H1 (cell line): Measurements from ENCODE around the gene CD200. TPM values are rescaled to one million over a fixed set of nuclear protein-coding genes. Genes with fewer than 3 reads are reported as not detected.

Experiments used
- CTCF ChIA-PET: fragments of 300-600 bp; sonication (Branson Sonifier 250); formaldehyde crosslinking; loops from one replicate; lab custom pipeline; 2021; ENCODE audit not compliant: partially characterized antibody; lab: Charles Lee
- POLR2A ChIA-PET: fragments of 300-600 bp; sonication (Branson Sonifier 250); formaldehyde crosslinking; loops from one replicate; lab custom pipeline; 2021; ENCODE audit warnings: inconsistent platforms; ENCODE audit not compliant: partially characterized antibody; lab: Charles Lee
- DNase-seq, 2 experiments: peaks; one replicate each; pipeline versions ENCODE4 v3.0.0 to v3.0.0-alpha.2; 2010 to 2022; ENCODE audit warnings: low spot score in 2 of 2, low read depth in 1 of 2, mixed read lengths in 1 of 2
- FAIRE-seq: peaks from 2 replicates; lab custom pipeline; 2011; peaks lifted over from hg19 to GRCh38; lab: Jason Lieb, UNC
- H2AFZ ChIP-seq: 2 replicates; pipeline ENCODE4 v1.8.1; 2012; ENCODE audit warnings: low read length, inconsistent platforms
- H2AK5ac ChIP-seq: 2 replicates; pipeline ENCODE4 v1.6.1; 2013; ENCODE audit warnings: low read depth, low read length
- H2BK120ac ChIP-seq: replicated peaks from 2 replicates; pipeline ENCODE3; 2013; ENCODE audit warnings: low read depth, low read length, inconsistent platforms
- H2BK12ac ChIP-seq: 2 replicates; pipeline ENCODE4 v1.6.1; 2013; ENCODE audit warnings: low read depth, low read length
- H2BK15ac ChIP-seq: 2 replicates; pipeline ENCODE4 v1.6.1; 2013; ENCODE audit warnings: low read length
- H2BK20ac ChIP-seq: 2 replicates; pipeline ENCODE4 v1.6.1; 2013; ENCODE audit warnings: low read length
- H2BK5ac ChIP-seq: 2 replicates; pipeline ENCODE4 v1.6.1; 2013; ENCODE audit warnings: low read depth, low read length
- H3K14ac ChIP-seq: 2 replicates; pipeline ENCODE4 v1.6.1; 2013; ENCODE audit warnings: inconsistent platforms; ENCODE audit not compliant: insufficient read length
- H3K18ac ChIP-seq: 2 replicates; pipeline ENCODE4 v1.6.1; 2013; ENCODE audit warnings: low read length; ENCODE audit errors: extremely low read depth
- H3K23ac ChIP-seq: 2 replicates; pipeline ENCODE4 v1.6.1; 2013; ENCODE audit warnings: inconsistent platforms; ENCODE audit not compliant: insufficient read length
- H3K23me2 ChIP-seq: 2 replicates; pipeline ENCODE4 v1.6.1; 2013; ENCODE audit warnings: low read depth, low read length
- H3K27ac ChIP-seq: 2 replicates; pipeline ENCODE4 v1.6.1; 2011; ENCODE audit warnings: low read depth, low read length, inconsistent platforms
- H3K27me3 ChIP-seq, 4 experiments: replicated peaks in 1 of 4; 1 replicate in 1 of 4; 2 replicates in 3 of 4; pipeline versions ENCODE4 v1.6.1 to v1.8.1; 2011 to 2013; ENCODE audit warnings: low read length in 3 of 4, mild to moderate bottlenecking in 3 of 4, inconsistent platforms in 2 of 4, mixed read lengths in 2 of 4, moderate library complexity in 1 of 4; ENCODE audit not compliant: control insufficient read depth in 3 of 4, insufficient read depth in 3 of 4; ENCODE audit errors: extremely low read depth in 1 of 4
- H3K36me3 ChIP-seq, 4 experiments: 2 replicates each; pipeline versions ENCODE4 v1.6.1 to v1.8.1; 2011 to 2013; ENCODE audit warnings: mild to moderate bottlenecking in 4 of 4, low read length in 3 of 4, moderate library complexity in 2 of 4, control low read depth in 1 of 4, inconsistent platforms in 1 of 4; ENCODE audit not compliant: insufficient read depth in 4 of 4, control insufficient read depth in 2 of 4
- H3K4ac ChIP-seq: replicated peaks from 2 replicates; pipeline ENCODE3; 2013; ENCODE audit warnings: low read length, low read depth, mixed read lengths, inconsistent platforms; ENCODE audit not compliant: insufficient read length
- H3K4me1 ChIP-seq, 4 experiments: replicated peaks in 1 of 4; 1 replicate in 1 of 4; 2 replicates in 3 of 4; pipeline versions ENCODE4 v1.6.1 to v1.8.1; 2011 to 2013; ENCODE audit warnings: low read length in 3 of 4, inconsistent platforms in 2 of 4, mixed read lengths in 1 of 4; ENCODE audit not compliant: insufficient read depth in 4 of 4, control insufficient read depth in 3 of 4
- H3K4me2 ChIP-seq, 2 experiments: 2 replicates each; pipeline versions ENCODE4 v1.6.1 to v1.8.1; 2011 to 2013; ENCODE audit warnings: low read depth in 2 of 2, low read length in 2 of 2, control low read depth in 1 of 2, inconsistent platforms in 1 of 2, mild to moderate bottlenecking in 1 of 2; ENCODE audit not compliant: insufficient read depth in 1 of 2
- H3K4me3 ChIP-seq, 4 experiments: fragments of 200-600, 300-600 bp in 1 of 4; sonication (generic), shearing (Covaris generic), sonication (Bioruptor Twin) in 1 of 4; 2 replicates each; pipeline versions ENCODE4 v1.5.1 to v1.8.1; 2011 to 2016; ENCODE audit warnings: low read length in 4 of 4, low read depth in 3 of 4, control low read depth in 2 of 4, inconsistent platforms in 2 of 4, mild to moderate bottlenecking in 2 of 4, mixed read lengths in 1 of 4, moderate library complexity in 1 of 4; ENCODE audit not compliant: insufficient read depth in 2 of 4; ENCODE audit errors: extremely low read depth in 1 of 4
- H3K56ac ChIP-seq: replicated peaks from 2 replicates; pipeline ENCODE3; 2013; ENCODE audit warnings: low read depth, mild to moderate bottlenecking, mixed read lengths, low read length, inconsistent platforms; ENCODE audit not compliant: insufficient read length
- H3K79me1 ChIP-seq: 2 replicates; pipeline ENCODE4 v1.6.1; 2013; ENCODE audit warnings: low read depth, low read length, control low read depth
- H3K79me2 ChIP-seq, 2 experiments: 2 replicates each; pipeline versions ENCODE4 v1.6.1 to v1.8.1; 2012 to 2013; ENCODE audit warnings: low read length in 2 of 2, mild to moderate bottlenecking in 2 of 2, inconsistent platforms in 1 of 2; ENCODE audit not compliant: insufficient read depth in 2 of 2, control insufficient read depth in 1 of 2
- H3K9ac ChIP-seq, 4 experiments: replicated peaks in 1 of 4; 1 replicate in 1 of 4; 2 replicates in 3 of 4; pipeline versions ENCODE4 v1.6.1 to v1.8.1; 2011 to 2013; ENCODE audit warnings: low read depth in 3 of 4, low read length in 3 of 4, control low read depth in 2 of 4, mild to moderate bottlenecking in 2 of 4, moderate library complexity in 2 of 4, inconsistent platforms in 1 of 4; ENCODE audit errors: extremely low read depth in 1 of 4
- H3K9me3 ChIP-seq, 2 experiments: 2 replicates each; pipeline versions ENCODE4 v1.6.1 to v1.8.1; 2012 to 2013; ENCODE audit warnings: mild to moderate bottlenecking in 2 of 2, moderate library complexity in 2 of 2, control low read depth in 1 of 2, inconsistent platforms in 1 of 2, low read depth in 1 of 2, low read length in 1 of 2, mixed read lengths in 1 of 2; ENCODE audit not compliant: insufficient read depth in 2 of 2
- H4K20me1 ChIP-seq, 2 experiments: replicated peaks in 1 of 2; 2 replicates each; pipeline versions ENCODE3 to v1.8.1; 2011 to 2013; ENCODE audit warnings: inconsistent platforms in 2 of 2, low read length in 2 of 2, mild to moderate bottlenecking in 1 of 2; ENCODE audit not compliant: insufficient read depth in 2 of 2, control insufficient read depth in 1 of 2
- H4K5ac ChIP-seq: 2 replicates; pipeline ENCODE4 v1.6.1; 2013; ENCODE audit warnings: low read length, low read depth, mixed read lengths, inconsistent platforms; ENCODE audit not compliant: insufficient read length
- H4K8ac ChIP-seq: 2 replicates; pipeline ENCODE4 v1.8.0; 2013; ENCODE audit warnings: mild to moderate bottlenecking, moderate library complexity, low read length, inconsistent platforms; ENCODE audit not compliant: insufficient read depth; ENCODE audit errors: extremely low read depth
- H4K91ac ChIP-seq: replicated peaks from 2 replicates; pipeline ENCODE3; 2013; ENCODE audit warnings: low read length, mixed read lengths, inconsistent platforms; ENCODE audit not compliant: insufficient read length
- BCL11A ChIP-seq, 2 experiments: IDR thresholded peaks; one replicate each; pipeline ENCODE4 v1.6.1; 2011; ENCODE audit warnings: low read depth in 2 of 2, low read length in 2 of 2, mild to moderate bottlenecking in 2 of 2
- BRCA1 ChIP-seq: IDR thresholded peaks from 2 replicates; pipeline ENCODE4 v1.6.1; 2012; ENCODE audit warnings: low read depth, low read length, improper control_type of control experiment
- CREB1 ChIP-seq: IDR thresholded peaks from 2 replicates; pipeline ENCODE4 v1.6.1; 2012; ENCODE audit warnings: inconsistent platforms
- JUN ChIP-seq: IDR thresholded peaks from 2 replicates; pipeline ENCODE4 v1.6.1; 2011; ENCODE audit warnings: low read depth, mild to moderate bottlenecking, improper control_type of control experiment, low read length
- POU5F1 ChIP-seq: IDR thresholded peaks from 2 replicates; pipeline ENCODE4 v1.6.1; 2011; ENCODE audit warnings: low read depth, mild to moderate bottlenecking, low read length, moderate library complexity
- RAD21 ChIP-seq, 2 experiments: IDR thresholded peaks in 1 of 2; conservative IDR thresholded peaks in 1 of 2; 2 replicates each; pipeline ENCODE4 v1.6.1; 2011; ENCODE audit warnings: low read depth in 2 of 2, low read length in 2 of 2, improper control_type of control experiment in 1 of 2, inconsistent platforms in 1 of 2, mild to moderate bottlenecking in 1 of 2, moderate library complexity in 1 of 2
- SAP30 ChIP-seq: fragments of 300-600 bp; sonication (generic); IDR thresholded peaks from 2 replicates; pipeline ENCODE4 v1.7.1; 2012; ENCODE audit warnings: low read length, moderate library complexity, mild to moderate bottlenecking, inconsistent platforms; ENCODE audit not compliant: insufficient read depth, insufficient replicate concordance
- SIN3A ChIP-seq, 2 experiments: IDR thresholded peaks in 1 of 2; conservative IDR thresholded peaks in 1 of 2; 2 replicates each; pipeline ENCODE4 v1.6.1; 2011 to 2012; ENCODE audit warnings: low read length in 2 of 2, improper control_type of control experiment in 1 of 2, low read depth in 1 of 2, mild to moderate bottlenecking in 1 of 2
- SP4 ChIP-seq: IDR thresholded peaks from 2 replicates; pipeline ENCODE4 v1.6.1; 2012; ENCODE audit warnings: low read length, inconsistent platforms
- TAF7 ChIP-seq: optimal IDR thresholded peaks from 2 replicates; pipeline ENCODE3; 2011; ENCODE audit warnings: low read depth, mild to moderate bottlenecking, inconsistent platforms, low read length, moderate library complexity, borderline replicate concordance
- polyA plus RNA-seq, 7 experiments: library from polyadenylated mRNA; depleted of rRNA in 3 of 7; stranded (reverse) in 5 of 7; unstranded in 2 of 7; fragments of >200 nt in 5 of 7; fragments of 200-250 nt in 2 of 7; gene quantifications; 1 replicate in 5 of 7; 2 replicates in 1 of 7; 4 replicates in 1 of 7; pipeline versions ENCODE4 v1.2.1 to v1.2.3, GENCODE V29; 2011 to 2013; ENCODE audit warnings: missing spikeins in 2 of 7, mixed read lengths in 2 of 7
- total RNA-seq: library from RNA; stranded (reverse); fragmentation: NEBNext Ultra II Directional; extraction: Animal tissue kit (Norgen Biotek cat#: 25700); gene quantifications from 2 replicates; pipeline ENCODE4 v1.2.1, GENCODE V29; 2021
- TF ChIP-seq, protein P1 (sequence below): IDR thresholded peaks from 2 replicates; pipeline ENCODE4 v1.6.1; 2012; ENCODE audit warnings: low read length, inconsistent platforms

Gene CD200
- total and polyA plus RNA-seq, 2 of the 8 experiments (the other 6 are each of a cell fraction or from before 2014, with no cell fraction given), result 45.8 to 50.2 TPM

DNA sequence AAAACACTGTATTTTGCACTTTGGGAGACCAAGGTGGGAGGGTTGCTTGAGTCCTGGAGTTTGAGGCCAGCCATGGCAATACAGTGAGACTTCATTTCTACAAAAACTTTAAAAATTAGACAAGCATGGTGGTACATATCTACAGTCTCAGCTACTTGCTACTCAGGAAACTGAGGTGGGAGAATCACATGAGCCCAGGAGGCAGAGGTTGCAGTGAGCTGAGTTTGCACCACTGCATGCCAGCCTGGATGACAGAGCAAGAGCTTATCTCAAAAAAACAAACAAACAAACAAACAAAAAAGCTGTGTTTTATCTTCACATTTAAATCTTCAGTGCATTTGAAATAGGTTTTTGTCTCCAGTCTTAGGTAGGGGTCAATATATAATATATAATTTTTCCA is 34.2 kb upstream of the CD200 start:
- H4K91ac ChIP-seq, result no peak overlapping the region
- no peaks in the 10 kb centered on the region; the same call in 1 of the 2 replicates for H3K79me1 ChIP-seq
- no peak overlapping the region for H3K4me3 ChIP-seq
- FAIRE-seq (no peak), DNase-seq (no peak)
- H4K5ac ChIP-seq, result no peak overlapping the region
- CTCF ChIA-PET, result interaction anchor here (1.2 to 1.5 kb wide), 4 partner anchors 21 to 221 kb away, joined by 4 to 5 read pairs (median 5); no protein-coding TSS in a partner anchor
- H3K36me3 ChIP-seq, result peaks cover 0 to 2% (median 0%) of the 10 kb centered on the region in 4 experiments; a peak in 1 of 8 replicates
- no peak overlapping the region for H4K8ac ChIP-seq
- no peaks in the 10 kb centered on the region for H4K20me1 ChIP-seq
- H2AK5ac ChIP-seq, result no peak overlapping the region
- H3K23me2 ChIP-seq, result peaks cover 10% of the 10 kb centered on the region; the same call in 1 of the 2 replicates
- no peaks in the 10 kb centered on the region for H3K27me3 ChIP-seq
- H3K4me1 ChIP-seq, result peaks cover 3 to 12% (median 10%) of the 10 kb centered on the region in 4 experiments
- no peak overlapping the region for H3K18ac ChIP-seq
- H3K9ac ChIP-seq, result no peak overlapping the region
- H2BK15ac ChIP-seq, result no peak overlapping the region
- TF ChIP-seq CREB1, result no peak
- no peak for TF ChIP-seq SIN3A (conservative IDR thresholded peaks at IDR 0.05 in 1 of 2, IDR thresholded peaks at IDR 0.05 in 1 of 2; ENCODE audit: low read depth in 1 of 2, low read length in 2 of 2)
- TF ChIP-seq, protein P1, sequence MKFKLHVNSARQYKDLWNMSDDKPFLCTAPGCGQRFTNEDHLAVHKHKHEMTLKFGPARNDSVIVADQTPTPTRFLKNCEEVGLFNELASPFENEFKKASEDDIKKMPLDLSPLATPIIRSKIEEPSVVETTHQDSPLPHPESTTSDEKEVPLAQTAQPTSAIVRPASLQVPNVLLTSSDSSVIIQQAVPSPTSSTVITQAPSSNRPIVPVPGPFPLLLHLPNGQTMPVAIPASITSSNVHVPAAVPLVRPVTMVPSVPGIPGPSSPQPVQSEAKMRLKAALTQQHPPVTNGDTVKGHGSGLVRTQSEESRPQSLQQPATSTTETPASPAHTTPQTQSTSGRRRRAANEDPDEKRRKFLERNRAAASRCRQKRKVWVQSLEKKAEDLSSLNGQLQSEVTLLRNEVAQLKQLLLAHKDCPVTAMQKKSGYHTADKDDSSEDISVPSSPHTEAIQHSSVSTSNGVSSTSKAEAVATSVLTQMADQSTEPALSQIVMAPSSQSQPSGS, result no peak
- no peak for TF ChIP-seq SP4
- TF ChIP-seq RAD21 (IDR thresholded peaks at IDR 0.05 in 1 of 2, conservative IDR thresholded peaks at IDR 0.05 in 1 of 2; ENCODE audit: low read depth in 2 of 2, low read length in 2 of 2), result no peak
- TF ChIP-seq POU5F1, result no peak
- TF ChIP-seq BCL11A (IDR thresholded peaks at IDR 0.05; ENCODE audit: low read depth in 2 of 2, low read length in 2 of 2), result no peak
- TF ChIP-seq SAP30, result no peak
- no peak for TF ChIP-seq JUN
- TF ChIP-seq BRCA1, result no peak
- no peak for TF ChIP-seq TAF7
- POLR2A ChIA-PET, result interaction anchor here (1.1 kb wide), 1 partner anchor 35 kb away, joined by 4 read pairs; no protein-coding TSS in a partner anchor
- no peak overlapping the region for H2BK20ac ChIP-seq
- no peak overlapping the region for H2BK5ac ChIP-seq
- no peak overlapping the region for H2AFZ ChIP-seq
- no peak overlapping the region for H3K4me2 ChIP-seq
- H3K14ac ChIP-seq, result no peak overlapping the region
- H2BK12ac ChIP-seq, result no peak overlapping the region
- H3K9me3 ChIP-seq, result no peaks in the 10 kb centered on the region; a peak in 1 of 4 replicates
- no peak overlapping the region for H3K4ac ChIP-seq
- H3K79me2 ChIP-seq, result no peaks in the 10 kb centered on the region
- H3K56ac ChIP-seq, result no peak overlapping the region
- H3K23ac ChIP-seq, result no peak overlapping the region
- H3K27ac ChIP-seq, result no peak overlapping the region
- no peak overlapping the region for H2BK120ac ChIP-seq
